K562 (cell line): ENCODE data around the gene MAPKAPK3. TPM values are rescaled to one million over a fixed set of nuclear protein-coding genes. Genes with fewer than 3 reads are reported as not detected.

Source experiments
- ARID2 ChIP-seq: fragments of 450-650 bp; IDR thresholded peaks from 2 replicates; pipeline ENCODE4 v1.6.1; 2017; ENCODE audit warnings: antibody characterized with exemption, mild to moderate bottlenecking
- CBX5 ChIP-seq: IDR thresholded peaks from 2 replicates; pipeline ENCODE4 v1.6.1; 2014; ENCODE audit warnings: low read depth, borderline replicate concordance
- DIDO1 ChIP-seq: fragments of 450-650 bp; IDR thresholded peaks from 2 replicates; pipeline ENCODE4 v1.6.1; 2016; ENCODE audit warnings: low read depth, missing biosample characterization, missing genetic modification characterization
- ERF ChIP-seq: fragments of 450-650 bp; formaldehyde crosslinking; IDR thresholded peaks from 2 replicates; pipeline ENCODE4 v1.4.0; 2020; ENCODE audit warnings: mild to moderate bottlenecking, mixed read lengths
- HDAC1 ChIP-seq, 2 experiments: fragments of 450-650 bp; IDR thresholded peaks; 2 replicates each; pipeline ENCODE4 v1.6.1; 2016 to 2017; ENCODE audit warnings: inconsistent platforms in 1 of 2, mild to moderate bottlenecking in 1 of 2, moderate library complexity in 1 of 2
- IRF1 ChIP-seq: sonication (generic); formaldehyde crosslinking; IDR thresholded peaks from 2 replicates; pipeline ENCODE4 v1.8.0; 2022; ENCODE audit warnings: missing genetic modification reagents, mild to moderate bottlenecking, borderline replicate concordance
- MED1 ChIP-seq: sonication (generic); formaldehyde crosslinking; IDR thresholded peaks from 2 replicates; pipeline ENCODE4 v1.8.1; 2023; ENCODE audit warnings: missing genetic modification reagents, borderline replicate concordance
- NFXL1 ChIP-seq: fragments of 450-650 bp; formaldehyde crosslinking; IDR thresholded peaks from 2 replicates; pipeline ENCODE4 v1.4.0; 2021; ENCODE audit warnings: mild to moderate bottlenecking
- OTX1 ChIP-seq: fragments of 450-650 bp; formaldehyde crosslinking; IDR thresholded peaks from 2 replicates; pipeline ENCODE4 v1.4.0; 2022; ENCODE audit warnings: mild to moderate bottlenecking
- RBFOX2 ChIP-seq: fragments of 200-400 bp; formaldehyde crosslinking; IDR thresholded peaks from 2 replicates; pipeline ENCODE4 v1.6.1; 2017; ENCODE audit warnings: low read depth, mild to moderate bottlenecking, low read length, moderate library complexity
- RBM25 ChIP-seq: fragments of 200-400 bp; formaldehyde crosslinking; IDR thresholded peaks from 2 replicates; pipeline ENCODE4 v1.6.1; 2018; ENCODE audit warnings: low read length, low read depth, moderate library complexity; ENCODE audit not compliant: severe bottlenecking
- RFX5 ChIP-seq: IDR thresholded peaks from 2 replicates; pipeline ENCODE4 v1.6.1; 2011; ENCODE audit warnings: low read depth, mild to moderate bottlenecking, improper control_type of control experiment, low read length
- SMAD1 ChIP-seq: fragments of 150-350 bp; IDR thresholded peaks from 2 replicates; pipeline ENCODE4 v1.6.1; 2014; ENCODE audit warnings: low read length, low read depth; ENCODE audit not compliant: partially characterized antibody
- SP2 ChIP-seq: IDR thresholded peaks from 2 replicates; pipeline ENCODE4 v1.6.1; 2011; ENCODE audit warnings: mild to moderate bottlenecking, low read depth, low read length, moderate library complexity; ENCODE audit not compliant: poor library complexity, severe bottlenecking; ENCODE audit errors: extremely low read depth
- TEAD2 ChIP-seq: fragments of 450-650 bp; IDR thresholded peaks from 2 replicates; pipeline ENCODE4 v1.6.1; 2016; ENCODE audit warnings: missing genetic modification characterization, control low read depth, missing compliant biosample characterization
- USF1 ChIP-seq: sonication (generic); formaldehyde crosslinking; IDR thresholded peaks from 2 replicates; pipeline ENCODE4 v1.9.0; 2022; ENCODE audit warnings: mild to moderate bottlenecking, missing genetic modification reagents
- YBX1 ChIP-seq: fragments of 450-650 bp; IDR thresholded peaks from 2 replicates; pipeline ENCODE4 v1.7.1; 2016; ENCODE audit warnings: mild to moderate bottlenecking
- ZNF444 ChIP-seq: fragments of 250-450 bp; sonication (Bioruptor Pico); IDR thresholded peaks from 2 replicates; pipeline ENCODE4 v1.4.0; 2020; ENCODE audit warnings: mild to moderate bottlenecking, moderate library complexity
- ZNF717 ChIP-seq: fragments of 250-450 bp; sonication (Bioruptor Pico); IDR thresholded peaks from 2 replicates; pipeline ENCODE4 v1.5.0; 2021
- ZNF780A ChIP-seq: fragments of 250-450 bp; sonication (Bioruptor Pico); IDR thresholded peaks from 2 replicates; pipeline ENCODE4 v1.5.0; 2021; ENCODE audit warnings: mild to moderate bottlenecking
- polyA plus RNA-seq, 8 experiments: library from polyadenylated mRNA; depleted of rRNA in 4 of 8; stranded (reverse) in 5 of 8; unstranded in 3 of 8; fragments of >200 nt; fragmentation: Nextera tagmentation in 2 of 8; fragmentation: Illumina TruSeq in 1 of 8; extraction: Ambion mirVana in 2 of 8; extraction: Trizol in 1 of 8; gene quantifications; 2 replicates each; pipeline versions ENCODE4 v1.2.1 to v1.2.3, GENCODE V29; 2011 to 2014; ENCODE audit warnings: inconsistent platforms in 1 of 8, missing spikeins in 1 of 8
- total RNA-seq, 7 experiments: library from RNA; depleted of rRNA in 6 of 7; stranded (reverse); fragments of >200 nt in 6 of 7; fragmentation: Illumina TruSeq in 2 of 7; extraction: Trizol in 2 of 7; gene quantifications; 2 replicates each; pipeline versions ENCODE4 v1.2.1 to v1.2.3, GENCODE V29; 2011 to 2021; ENCODE audit warnings: low replicate concordance in 1 of 7
- TF ChIP-seq, protein P1 (sequence below): sonication (generic); formaldehyde crosslinking; IDR thresholded peaks from 2 replicates; pipeline ENCODE4 v1.8.1; 2023; ENCODE audit warnings: missing genetic modification reagents, mild to moderate bottlenecking, borderline replicate concordance
- TF ChIP-seq, protein P2 (sequence below): fragments of 450-650 bp; formaldehyde crosslinking; IDR thresholded peaks from 2 replicates; pipeline ENCODE4 v1.4.0; 2022; ENCODE audit warnings: missing genetic modification characterization

Gene MAPKAPK3
- total and polyA plus RNA-seq, 9 of the 15 experiments (the other 6 are each of a cell fraction or from before 2014, with no cell fraction given) = 8.0 to 56.4 (median 41.2) TPM

DNA sequence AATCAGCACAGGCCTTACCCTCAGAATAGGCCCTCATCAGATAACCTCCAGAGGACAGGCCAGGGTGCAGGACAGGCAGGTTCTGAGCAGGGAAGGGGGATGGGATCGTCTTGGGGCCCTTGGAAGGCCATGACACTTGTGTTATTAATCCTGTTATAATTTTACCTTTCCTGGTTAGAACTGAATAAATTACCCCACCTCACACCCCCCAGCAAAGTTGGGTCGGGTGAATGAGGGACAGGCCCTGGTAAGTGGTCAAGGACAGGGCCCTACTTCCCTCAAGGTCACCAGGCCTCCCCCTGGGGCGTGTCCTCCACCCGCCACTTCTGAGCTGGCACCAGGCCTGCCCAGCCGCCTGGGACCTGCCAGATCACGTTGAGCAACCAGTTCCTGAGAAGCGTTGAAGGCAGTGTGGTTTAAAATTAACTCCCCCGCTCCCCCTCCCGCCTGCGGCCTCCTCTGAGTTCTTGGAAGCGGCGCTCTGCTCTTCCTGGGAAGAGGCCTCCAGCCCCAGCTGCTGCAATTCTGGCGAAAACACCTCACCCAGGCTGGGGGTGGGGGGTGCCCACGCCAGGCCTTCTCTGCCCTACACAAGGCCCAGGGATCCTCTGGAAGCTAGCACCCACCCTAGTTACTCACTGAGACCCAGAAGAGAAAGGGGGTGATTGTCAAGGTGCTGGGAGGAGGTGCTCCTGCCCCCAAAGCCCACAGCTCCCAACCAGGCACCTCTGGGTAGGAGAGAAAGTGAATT, 15.9 kb upstream of the MAPKAPK3 start (continued):
- TF ChIP-seq, protein P1, sequence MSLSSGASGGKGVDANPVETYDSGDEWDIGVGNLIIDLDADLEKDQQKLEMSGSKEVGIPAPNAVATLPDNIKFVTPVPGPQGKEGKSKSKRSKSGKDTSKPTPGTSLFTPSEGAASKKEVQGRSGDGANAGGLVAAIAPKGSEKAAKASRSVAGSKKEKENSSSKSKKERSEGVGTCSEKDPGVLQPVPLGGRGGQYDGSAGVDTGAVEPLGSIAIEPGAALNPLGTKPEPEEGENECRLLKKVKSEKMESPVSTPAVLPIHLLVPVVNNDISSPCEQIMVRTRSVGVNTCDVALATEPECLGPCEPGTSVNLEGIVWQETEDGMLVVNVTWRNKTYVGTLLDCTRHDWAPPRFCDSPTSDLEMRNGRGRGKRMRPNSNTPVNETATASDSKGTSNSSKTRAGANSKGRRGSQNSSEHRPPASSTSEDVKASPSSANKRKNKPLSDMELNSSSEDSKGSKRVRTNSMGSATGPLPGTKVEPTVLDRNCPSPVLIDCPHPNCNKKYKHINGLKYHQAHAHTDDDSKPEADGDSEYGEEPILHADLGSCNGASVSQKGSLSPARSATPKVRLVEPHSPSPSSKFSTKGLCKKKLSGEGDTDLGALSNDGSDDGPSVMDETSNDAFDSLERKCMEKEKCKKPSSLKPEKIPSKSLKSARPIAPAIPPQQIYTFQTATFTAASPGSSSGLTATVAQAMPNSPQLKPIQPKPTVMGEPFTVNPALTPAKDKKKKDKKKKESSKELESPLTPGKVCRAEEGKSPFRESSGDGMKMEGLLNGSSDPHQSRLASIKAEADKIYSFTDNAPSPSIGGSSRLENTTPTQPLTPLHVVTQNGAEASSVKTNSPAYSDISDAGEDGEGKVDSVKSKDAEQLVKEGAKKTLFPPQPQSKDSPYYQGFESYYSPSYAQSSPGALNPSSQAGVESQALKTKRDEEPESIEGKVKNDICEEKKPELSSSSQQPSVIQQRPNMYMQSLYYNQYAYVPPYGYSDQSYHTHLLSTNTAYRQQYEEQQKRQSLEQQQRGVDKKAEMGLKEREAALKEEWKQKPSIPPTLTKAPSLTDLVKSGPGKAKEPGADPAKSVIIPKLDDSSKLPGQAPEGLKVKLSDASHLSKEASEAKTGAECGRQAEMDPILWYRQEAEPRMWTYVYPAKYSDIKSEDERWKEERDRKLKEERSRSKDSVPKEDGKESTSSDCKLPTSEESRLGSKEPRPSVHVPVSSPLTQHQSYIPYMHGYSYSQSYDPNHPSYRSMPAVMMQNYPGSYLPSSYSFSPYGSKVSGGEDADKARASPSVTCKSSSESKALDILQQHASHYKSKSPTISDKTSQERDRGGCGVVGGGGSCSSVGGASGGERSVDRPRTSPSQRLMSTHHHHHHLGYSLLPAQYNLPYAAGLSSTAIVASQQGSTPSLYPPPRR = no peak
- TF ChIP-seq TEAD2 (tag) (no peak), ARID2 (no peak), IRF1 (CRISPR knock-in tag) (no peak), ZNF444 (no peak), MED1 (CRISPR knock-in tag) (no peak), DIDO1 (tag) (no peak), NFXL1 (no peak; the same call in 1 of the 2 replicates), YBX1 (no peak), HDAC1 (IDR thresholded peaks at IDR 0.05) (no peak; a peak in 1 of 4 replicates), SP2 (no peak), RBFOX2 (peak; percentile 73), RBM25 (no peak), OTX1 (CRISPR knock-in tag) (no peak), ZNF780A (no peak), ERF (peak; percentile 30; the same call in 1 of the 2 replicates), ZNF717 (no peak), CBX5 (no peak), SMAD1 (no peak), USF1 (CRISPR knock-in tag) (peak; percentile 16; the same call in 1 of the 2 replicates), RFX5 (no peak)
- TF ChIP-seq, protein P2, sequence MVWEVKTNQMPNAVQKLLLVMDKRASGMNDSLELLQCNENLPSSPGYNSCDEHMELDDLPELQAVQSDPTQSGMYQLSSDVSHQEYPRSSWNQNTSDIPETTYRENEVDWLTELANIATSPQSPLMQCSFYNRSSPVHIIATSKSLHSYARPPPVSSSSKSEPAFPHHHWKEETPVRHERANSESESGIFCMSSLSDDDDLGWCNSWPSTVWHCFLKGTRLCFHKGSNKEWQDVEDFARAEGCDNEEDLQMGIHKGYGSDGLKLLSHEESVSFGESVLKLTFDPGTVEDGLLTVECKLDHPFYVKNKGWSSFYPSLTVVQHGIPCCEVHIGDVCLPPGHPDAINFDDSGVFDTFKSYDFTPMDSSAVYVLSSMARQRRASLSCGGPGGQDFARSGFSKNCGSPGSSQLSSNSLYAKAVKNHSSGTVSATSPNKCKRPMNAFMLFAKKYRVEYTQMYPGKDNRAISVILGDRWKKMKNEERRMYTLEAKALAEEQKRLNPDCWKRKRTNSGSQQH = no peak
